GM21515 (cell line): Measurements from ENCODE around the gene CNIH3.

Experiments used
- ATAC-seq: cut with Tn5 transposase; IDR thresholded peaks from one replicate; pipeline ENCODE4 v1.9.1; 2021; ENCODE audit not compliant: unreplicated experiment

Gene CNIH3

DNA sequence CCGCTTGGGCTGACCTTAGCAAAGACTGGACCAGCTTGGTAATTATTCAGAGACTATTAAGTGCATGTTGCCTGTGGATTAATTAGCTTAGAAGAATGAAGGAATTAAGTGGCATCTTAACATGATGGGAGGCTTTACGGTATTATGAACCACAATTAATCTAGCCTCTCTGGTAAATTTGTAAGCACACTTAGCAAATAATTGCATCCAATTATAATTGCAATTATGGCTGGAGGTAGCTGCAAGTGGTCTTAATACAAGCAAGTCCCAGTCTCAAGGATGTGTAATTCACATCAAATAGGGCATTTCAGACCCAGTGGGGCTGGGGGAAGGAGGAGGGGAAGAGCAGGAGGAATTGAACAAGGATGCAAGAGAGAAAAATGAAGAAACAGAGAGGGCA is 151.6 kb downstream of the CNIH3 start:
- ATAC-seq = no peak

DNA sequence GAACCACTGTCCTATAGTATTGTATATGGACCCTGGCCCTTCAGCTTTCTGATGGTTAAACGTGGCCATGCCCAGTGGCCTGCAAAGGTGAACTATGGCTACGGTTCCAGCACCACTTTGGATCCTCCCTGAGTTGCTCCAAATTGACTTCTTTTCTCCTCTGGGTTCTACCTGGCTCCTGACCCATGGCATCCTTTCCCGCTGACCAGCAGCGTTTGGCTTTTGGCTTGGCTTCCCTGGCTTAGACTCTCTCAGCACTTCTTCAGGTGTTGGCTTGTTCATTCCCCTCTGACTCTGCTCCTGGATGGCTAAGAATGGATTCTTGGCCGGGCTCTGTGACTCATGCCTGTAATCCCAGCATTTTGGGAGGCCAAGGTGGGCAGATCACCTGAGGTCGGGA is 152.9 kb downstream of the CNIH3 start:
- ATAC-seq = no peak

GRCh38 chr1:224769452-224770335 is 153.6 kb downstream of the CNIH3 start:
- ATAC-seq = no peak

DNA sequence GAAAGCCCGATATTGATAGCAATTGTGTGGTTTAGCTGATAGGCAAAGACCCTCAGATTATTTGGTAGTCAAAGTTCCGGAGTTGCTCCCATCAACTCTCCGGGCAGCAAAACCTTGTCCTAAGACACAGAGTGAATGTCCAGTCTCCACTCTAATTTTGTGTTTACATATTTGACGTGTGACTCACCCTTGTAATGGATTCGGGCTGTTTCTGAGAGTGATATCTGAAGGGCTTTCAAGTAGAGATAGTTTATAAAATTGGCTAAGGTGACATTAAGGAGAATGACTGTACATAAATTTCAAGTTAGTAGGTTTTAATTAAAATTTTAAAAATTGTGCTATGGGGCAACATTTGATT is 154.2 kb downstream of the CNIH3 start:
- no peak for ATAC-seq

DNA sequence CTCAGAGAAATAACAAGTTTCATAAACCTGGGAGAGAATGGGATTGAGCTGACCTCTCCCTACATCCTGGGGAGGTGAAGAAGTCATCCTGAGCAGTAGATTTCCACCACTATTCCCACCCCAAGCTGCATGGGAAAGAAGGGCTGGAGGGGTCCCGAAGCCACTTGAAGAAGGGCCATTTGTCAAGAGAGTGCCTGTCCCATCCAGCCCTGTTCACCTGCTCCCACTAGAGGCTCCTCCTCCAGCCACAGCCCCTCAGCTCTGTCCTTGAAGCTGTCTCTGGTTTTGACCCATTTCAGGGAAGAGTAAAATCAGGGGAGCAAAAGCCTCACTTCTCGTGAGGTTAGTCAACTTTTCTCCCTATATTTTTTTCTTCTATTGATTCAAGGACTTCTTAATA is 157.5 kb downstream of the CNIH3 start:
- no peak for ATAC-seq

GRCh38 chr1:224774378-224774777 is 158.3 kb downstream of the CNIH3 start:
- ATAC-seq = no peak

DNA sequence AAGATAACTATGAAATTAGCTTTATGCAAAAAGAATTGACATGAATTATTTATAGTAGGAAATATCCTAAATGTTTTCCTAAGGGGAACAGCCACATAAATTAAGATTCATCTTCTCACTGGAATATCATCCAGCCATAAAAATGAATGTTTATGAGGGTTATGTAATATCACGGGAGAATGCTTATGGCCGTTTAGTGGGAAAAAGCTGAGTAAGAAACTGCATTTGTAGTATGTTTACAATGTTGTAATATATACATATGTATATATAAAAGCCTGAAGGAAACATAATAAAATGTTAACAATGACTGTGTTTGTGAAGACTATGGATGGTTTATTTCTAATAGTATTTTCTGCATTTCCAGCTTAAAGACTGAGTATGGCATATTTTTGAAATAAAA is 161.1 kb downstream of the CNIH3 start:
- no peak for ATAC-seq

- ATAC-seq = no peak
Measured at GRCh38 chr1:224779536-224779935, 163.4 kb downstream of the CNIH3 start.

DNA sequence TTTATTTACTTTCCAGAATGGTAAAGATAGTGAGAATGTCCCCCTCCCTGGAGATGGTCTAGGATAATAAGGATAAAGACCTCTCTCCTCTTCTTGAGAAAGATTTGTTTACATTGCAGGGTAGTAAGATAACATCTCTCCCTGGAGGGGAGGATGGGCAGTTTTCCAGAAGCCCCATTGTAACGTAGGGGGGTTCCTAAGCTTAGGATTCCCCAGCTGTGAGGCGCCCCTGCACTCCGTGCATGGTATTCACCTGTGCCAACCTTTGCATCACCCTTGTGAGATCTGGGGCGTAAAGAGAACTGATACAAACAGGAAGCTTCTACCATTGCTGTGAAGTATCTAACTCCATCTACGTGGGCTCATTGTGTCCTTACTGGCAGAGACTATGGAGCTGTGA is 164.6 kb downstream of the CNIH3 start:
- no peak for ATAC-seq

GRCh38 chr1:224781800-224782199 is 165.7 kb downstream of the CNIH3 start:
- peak; percentile 64 for ATAC-seq

DNA sequence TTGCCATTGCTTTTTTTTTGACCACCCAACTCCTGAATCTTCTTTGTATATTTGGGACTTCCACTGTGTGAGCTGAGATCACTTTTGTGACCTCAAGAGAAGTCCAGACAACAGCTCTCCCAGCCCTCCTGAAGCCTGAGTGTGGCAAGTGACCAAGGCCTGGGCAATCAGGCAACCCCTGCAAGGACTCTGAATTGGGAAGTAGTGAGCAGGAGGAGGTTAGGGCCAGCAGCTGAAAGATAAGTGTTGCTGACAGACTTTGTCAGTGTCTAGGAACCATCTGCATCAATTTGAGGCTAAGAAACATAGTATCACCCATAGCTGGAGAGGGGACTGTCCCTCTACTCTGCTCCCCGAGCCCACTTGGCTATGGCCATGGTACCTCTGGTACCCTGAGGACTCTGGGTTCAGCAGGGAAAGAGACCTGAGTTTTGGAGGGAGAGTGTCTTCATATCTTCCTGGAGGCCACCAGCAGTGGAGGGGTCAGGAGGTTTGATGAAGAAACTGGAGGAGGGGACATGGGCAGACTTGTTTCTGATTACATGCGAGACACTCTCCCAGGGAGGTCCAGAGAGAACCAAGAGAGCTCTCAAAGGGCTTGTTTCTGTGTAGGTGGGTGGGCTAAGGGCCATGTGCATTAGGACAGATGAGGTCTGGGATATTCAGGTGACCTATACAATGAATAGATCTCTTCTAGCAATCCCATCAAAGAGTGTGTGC is 166.3 kb downstream of the CNIH3 start:
- ATAC-seq = no peak

GRCh38 chr1:224783006-224783651 is 167.0 kb downstream of the CNIH3 start:
- peak; percentile 69 for ATAC-seq

DNA sequence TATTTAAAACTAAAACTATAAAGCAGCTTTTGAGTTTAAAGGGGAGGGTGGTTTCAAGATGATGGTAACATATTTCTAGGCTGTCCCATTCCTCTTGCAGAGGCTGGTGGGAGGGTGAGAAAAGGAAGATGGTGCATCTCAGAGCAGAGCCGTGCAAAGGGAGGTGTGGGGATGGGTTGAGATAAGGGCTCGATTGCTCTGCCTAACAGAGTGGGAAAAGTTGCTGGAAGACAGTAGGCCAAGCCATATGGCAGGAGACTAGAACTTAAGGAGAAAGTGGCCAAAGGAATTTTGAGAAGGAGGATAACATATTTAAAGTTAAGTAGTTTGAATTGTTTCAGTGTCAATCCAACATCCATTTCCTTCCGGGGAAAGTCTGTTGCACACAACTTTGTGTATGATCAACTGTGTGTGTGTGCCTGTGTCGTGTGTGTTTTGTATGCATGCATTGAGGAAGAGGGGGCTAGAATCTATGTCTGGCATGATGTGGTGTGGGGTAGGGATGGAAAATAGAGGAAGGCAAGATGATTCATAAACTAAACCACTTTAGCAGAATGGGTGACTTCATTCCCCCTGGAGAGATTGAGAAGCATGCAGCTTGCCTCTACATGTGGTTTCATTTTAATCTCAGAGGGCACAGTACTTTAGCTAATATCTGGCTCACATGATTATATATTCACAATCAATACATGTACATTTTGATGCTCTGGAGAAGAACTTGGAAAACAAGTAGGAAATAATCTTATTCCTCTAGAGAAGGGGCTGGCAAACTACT is 168.3 kb downstream of the CNIH3 start:
- no peak for ATAC-seq

DNA sequence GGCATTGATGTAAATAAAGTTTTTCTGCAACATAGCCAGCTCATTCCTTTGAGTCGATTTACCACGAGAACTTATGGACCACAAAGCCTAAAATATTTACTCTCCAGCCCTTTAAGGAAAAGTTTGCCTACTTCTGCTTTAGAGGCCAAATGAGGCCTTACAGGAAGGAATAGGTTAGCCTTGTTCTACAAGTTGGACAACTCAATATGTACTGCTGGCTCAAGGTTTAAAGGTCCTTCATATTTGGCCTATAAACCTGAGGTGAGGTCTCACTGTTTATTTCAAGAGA is 168.9 kb downstream of the CNIH3 start:
- ATAC-seq = no peak

DNA sequence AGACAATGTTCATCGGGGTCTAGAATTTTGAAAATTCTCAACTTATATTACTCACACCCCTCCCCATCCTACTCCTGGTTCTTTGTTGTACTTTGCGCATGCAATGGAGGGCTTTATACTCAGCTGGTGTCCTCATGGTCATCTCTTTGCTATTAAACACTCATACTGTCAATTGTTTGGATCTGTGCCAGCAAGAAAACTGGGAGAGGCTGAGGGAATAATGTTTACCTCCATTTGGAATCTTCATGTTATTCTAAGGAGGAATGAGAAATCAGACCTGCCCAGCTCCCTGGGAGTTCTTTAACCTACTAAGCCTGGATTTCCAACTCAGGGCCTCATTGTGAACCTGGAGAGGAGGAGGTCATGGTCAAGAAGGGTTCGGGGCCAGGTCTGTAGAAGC is 169.5 kb downstream of the CNIH3 start:
- ATAC-seq = no peak

DNA sequence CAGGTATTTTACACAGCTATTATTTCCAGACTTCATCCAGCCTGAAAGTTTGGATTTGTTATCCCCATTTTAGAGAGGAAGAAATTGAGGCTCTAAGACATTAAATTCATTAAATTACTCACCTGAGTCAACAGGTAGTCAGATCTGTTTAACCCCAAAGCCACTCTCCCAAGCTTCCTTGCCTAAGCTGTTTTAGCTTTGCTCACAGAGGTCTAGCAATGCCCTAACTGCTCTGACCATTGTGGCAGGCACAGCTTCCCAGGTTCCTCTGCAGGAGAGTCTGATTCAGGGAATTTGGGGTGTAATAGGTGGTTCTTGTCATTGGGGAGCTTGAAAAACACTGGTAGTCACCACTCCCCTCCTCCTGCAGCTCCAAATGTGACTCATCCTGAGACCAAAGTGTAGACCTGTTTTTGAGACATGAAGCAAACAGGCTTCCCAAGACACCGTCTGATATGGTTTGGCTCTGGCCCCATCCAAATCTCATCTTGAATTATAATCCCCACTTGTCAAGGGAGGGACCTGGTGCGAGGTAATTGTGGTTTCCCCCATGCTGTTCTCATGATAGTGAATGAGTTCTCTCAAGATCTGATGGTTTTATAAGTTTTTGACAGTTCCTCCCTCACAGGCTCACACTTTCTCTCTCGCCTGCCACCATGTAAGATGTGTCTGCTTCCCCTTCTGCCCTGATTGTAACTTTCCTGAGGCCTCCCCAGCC is 170.6 kb downstream of the CNIH3 start:
- no peak for ATAC-seq

DNA sequence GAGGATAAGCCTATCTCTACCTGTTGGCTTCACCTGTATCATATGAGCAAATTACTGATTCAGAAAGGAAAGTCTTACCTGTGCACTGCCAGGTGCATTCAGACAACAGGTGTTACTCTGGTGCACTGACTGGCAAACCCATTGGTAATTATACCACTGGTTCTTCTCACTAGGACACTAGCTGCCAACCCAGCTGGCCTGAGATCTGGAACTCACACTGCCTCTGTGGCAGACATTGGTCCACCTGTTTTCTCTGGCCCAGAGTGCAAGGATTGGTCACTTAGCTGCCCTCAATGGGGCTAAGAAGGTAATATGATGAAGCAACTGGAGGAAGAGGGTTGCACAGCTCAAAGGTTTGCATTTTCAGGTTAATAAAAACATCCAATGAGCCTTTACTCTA is 173.2 kb downstream of the CNIH3 start:
- no peak for ATAC-seq
